Gastrocnemius medialis (tissue), 4 donors: ENCODE measurements around the gene LAMA2.

Source experiments
- POLR2A ChIP-seq, 2 donors: fragments of 450-650 bp; IDR thresholded peaks; one replicate each; pipeline ENCODE4 v1.6.1; 2017; ENCODE audit warnings: antibody characterized with exemption in 2 of 2, mild to moderate bottlenecking in 2 of 2, moderate library complexity in 2 of 2
- TF ChIP-seq, protein P1 (sequence below), 5 experiments: fragments of 450-650 bp in 3 of 5; fragments of 200-600 bp in 2 of 5; sonication (generic) in 2 of 5; IDR thresholded peaks in 4 of 5; conservative IDR thresholded peaks in 1 of 5; 1 replicate in 4 of 5; 2 replicates in 1 of 5; pipeline ENCODE4 v1.5.1; 2016 to 2019; ENCODE audit warnings: antibody characterized with exemption in 5 of 5, mild to moderate bottlenecking in 3 of 5, moderate library complexity in 3 of 5

DNA sequence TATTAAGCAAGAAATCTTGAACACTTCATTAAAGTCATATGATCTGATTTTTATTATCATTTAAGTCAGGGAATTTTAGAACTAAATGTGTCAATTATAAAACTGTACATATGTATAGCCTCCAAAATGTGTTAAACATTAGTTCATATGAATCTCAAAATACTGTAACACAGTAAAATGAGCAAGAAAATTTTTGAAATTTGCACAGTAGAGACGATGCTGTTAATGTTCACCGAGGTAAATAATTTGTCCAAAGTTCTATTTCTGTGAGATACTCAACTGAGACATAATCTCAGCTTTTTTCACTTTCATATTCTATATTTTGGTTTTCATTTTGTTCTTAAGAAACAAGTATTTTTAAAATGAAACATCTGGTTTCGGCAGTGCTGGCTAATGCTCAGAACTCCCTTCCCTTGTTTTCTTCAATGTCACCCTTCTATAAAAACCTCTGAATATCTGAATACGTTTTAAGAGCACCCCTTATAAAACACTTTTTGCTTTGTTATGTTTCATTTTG is 353.1 kb downstream of the LAMA2 start:
- TF ChIP-seq, protein P1, sequence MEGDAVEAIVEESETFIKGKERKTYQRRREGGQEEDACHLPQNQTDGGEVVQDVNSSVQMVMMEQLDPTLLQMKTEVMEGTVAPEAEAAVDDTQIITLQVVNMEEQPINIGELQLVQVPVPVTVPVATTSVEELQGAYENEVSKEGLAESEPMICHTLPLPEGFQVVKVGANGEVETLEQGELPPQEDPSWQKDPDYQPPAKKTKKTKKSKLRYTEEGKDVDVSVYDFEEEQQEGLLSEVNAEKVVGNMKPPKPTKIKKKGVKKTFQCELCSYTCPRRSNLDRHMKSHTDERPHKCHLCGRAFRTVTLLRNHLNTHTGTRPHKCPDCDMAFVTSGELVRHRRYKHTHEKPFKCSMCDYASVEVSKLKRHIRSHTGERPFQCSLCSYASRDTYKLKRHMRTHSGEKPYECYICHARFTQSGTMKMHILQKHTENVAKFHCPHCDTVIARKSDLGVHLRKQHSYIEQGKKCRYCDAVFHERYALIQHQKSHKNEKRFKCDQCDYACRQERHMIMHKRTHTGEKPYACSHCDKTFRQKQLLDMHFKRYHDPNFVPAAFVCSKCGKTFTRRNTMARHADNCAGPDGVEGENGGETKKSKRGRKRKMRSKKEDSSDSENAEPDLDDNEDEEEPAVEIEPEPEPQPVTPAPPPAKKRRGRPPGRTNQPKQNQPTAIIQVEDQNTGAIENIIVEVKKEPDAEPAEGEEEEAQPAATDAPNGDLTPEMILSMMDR (IDR thresholded peaks at IDR 0.05 in 4 of 5, conservative IDR thresholded peaks at IDR 0.05 in 1 of 5), result no peak
- no peak for TF ChIP-seq POLR2A (IDR thresholded peaks at IDR 0.05)
